ENCODE results near the gene PFKFB2.
A peak's percentile ranks its signal among the peaks of the same experiment; 100 is the strongest.

PFKFB2 gene

GRCh38 chr1:207081806-207082205 lies 28.7 kb downstream of the PFKFB2 start:
- no peak overlapping the region for H3K9ac ChIP-seq (ENCODE audit: low read length)
- H3K27me3 ChIP-seq (ENCODE audit: control insufficient read depth, insufficient read depth, low read length): no peaks in the 10 kb centered on the region
- 0 out of 2 replicates have a peak, but pooled peaks cover 5% of the 10 kb centered on the region for H3K36me3 ChIP-seq (ENCODE audit: control insufficient read depth, insufficient read depth, low read length)
- peaks cover 6% of the 10 kb centered on the region; the same call in 1 of the 2 replicates for H3K4me1 ChIP-seq (ENCODE audit: control insufficient read depth, insufficient read depth, low read length)
- no peak overlapping the region for H3K4me3 ChIP-seq (ENCODE audit: low read depth, low read length)
- H3K27ac ChIP-seq (ENCODE audit: low read depth, low read length): no peak overlapping the region
- H3K9me3 ChIP-seq (ENCODE audit: control insufficient read depth, insufficient read depth, low read depth, low read length): no peaks in the 10 kb centered on the region

GRCh38 chr1:207084232-207084631 lies 31.2 kb downstream of the PFKFB2 start:
- H3K36me3 ChIP-seq (ENCODE audit: control insufficient read depth, insufficient read depth, low read length): no peaks in the 10 kb centered on the region
- H3K27ac ChIP-seq (ENCODE audit: low read depth, low read length): no peak overlapping the region
- peaks cover 6% of the 10 kb centered on the region; the same call in 1 of the 2 replicates for H3K4me1 ChIP-seq (ENCODE audit: control insufficient read depth, insufficient read depth, low read length)
- H3K9ac ChIP-seq (ENCODE audit: low read length): no peak overlapping the region
- H3K9me3 ChIP-seq (ENCODE audit: control insufficient read depth, insufficient read depth, low read depth, low read length): no peaks in the 10 kb centered on the region
- 0 out of 2 replicates have a peak overlapping the region, but pooled peaks have one; percentile 6 for H3K4me3 ChIP-seq (ENCODE audit: low read depth, low read length)
- no peaks in the 10 kb centered on the region for H3K27me3 ChIP-seq (ENCODE audit: control insufficient read depth, insufficient read depth, low read length)

- Histone ChIP-seq H3K27me3 (ENCODE audit: control insufficient read depth, insufficient read depth, low read length) (no peaks in the 10 kb centered on the region), H3K4me3 (ENCODE audit: low read depth, low read length) (0 out of 2 replicates have a peak overlapping the region, but pooled peaks have one; percentile 6), H3K36me3 (ENCODE audit: control insufficient read depth, insufficient read depth, low read length) (no peaks in the 10 kb centered on the region), H3K4me1 (ENCODE audit: control insufficient read depth, insufficient read depth, low read length) (peaks cover 6% of the 10 kb centered on the region; the same call in 1 of the 2 replicates), H3K9me3 (ENCODE audit: control insufficient read depth, insufficient read depth, low read depth, low read length) (no peaks in the 10 kb centered on the region), H3K27ac (ENCODE audit: low read depth, low read length) (no peak overlapping the region), H3K9ac (ENCODE audit: low read length) (no peak overlapping the region)
These were observed 31.7 kb downstream of the PFKFB2 start for GRCh38 chr1:207084701-207085180.

GRCh38 chr1:207085887-207086286 lies 32.8 kb downstream of the PFKFB2 start:
- H3K4me1 ChIP-seq (ENCODE audit: control insufficient read depth, insufficient read depth, low read length): peaks cover 6% of the 10 kb centered on the region; the same call in 1 of the 2 replicates
- H3K36me3 ChIP-seq (ENCODE audit: control insufficient read depth, insufficient read depth, low read length): no peaks in the 10 kb centered on the region
- no peak overlapping the region for H3K9ac ChIP-seq (ENCODE audit: low read length)
- no peak overlapping the region for H3K4me3 ChIP-seq (ENCODE audit: low read depth, low read length)
- no peak overlapping the region for H3K27ac ChIP-seq (ENCODE audit: low read depth, low read length)
- no peaks in the 10 kb centered on the region for H3K27me3 ChIP-seq (ENCODE audit: control insufficient read depth, insufficient read depth, low read length)
- H3K9me3 ChIP-seq (ENCODE audit: control insufficient read depth, insufficient read depth, low read depth, low read length): no peaks in the 10 kb centered on the region

- Histone ChIP-seq H3K27me3 (ENCODE audit: control insufficient read depth, insufficient read depth, low read length) (no peaks in the 10 kb centered on the region), H3K9ac (ENCODE audit: low read length) (no peak overlapping the region), H3K4me3 (ENCODE audit: low read depth, low read length) (no peak overlapping the region)
These were observed 35.1 kb downstream of the PFKFB2 start for GRCh38 chr1:207088161-207088560.

GRCh38 chr1:207088701-207089626 lies 35.9 kb downstream of the PFKFB2 start, which contains the start of gene C4BPB:
Gene C4BPB, plus strand, starts transcription at chr1:207088860. Its CDS starts 672 bp downstream, at chr1:207089532.
- Histone ChIP-seq H3K9me3 (ENCODE audit: control insufficient read depth, insufficient read depth, low read depth, low read length) (no peaks in the 10 kb centered on the region), H3K9ac (ENCODE audit: low read length) (no peak within 1 kb of the TSS), H3K36me3 (ENCODE audit: control insufficient read depth, insufficient read depth, low read length) (no peaks in the 10 kb centered on the region), H3K4me3 (ENCODE audit: low read depth, low read length) (no peak within 1 kb of the TSS), H3K4me1 (ENCODE audit: control insufficient read depth, insufficient read depth, low read length) (peaks cover 6% of the 10 kb centered on the region; the same call in 1 of the 2 replicates), H3K27me3 (ENCODE audit: control insufficient read depth, insufficient read depth, low read length) (no peaks in the 10 kb centered on the region), H3K27ac (ENCODE audit: low read depth, low read length) (no peak within 1 kb of the TSS)

More at GRCh38 chr1:207088161-207088560, 35.1 kb downstream of the PFKFB2 start:
- H3K4me1 ChIP-seq (ENCODE audit: control insufficient read depth, insufficient read depth, low read length): peaks cover 6% of the 10 kb centered on the region; the same call in 1 of the 2 replicates
- no peaks in the 10 kb centered on the region for H3K36me3 ChIP-seq (ENCODE audit: control insufficient read depth, insufficient read depth, low read length)
- no peak overlapping the region for H3K27ac ChIP-seq (ENCODE audit: low read depth, low read length)
- no peaks in the 10 kb centered on the region for H3K9me3 ChIP-seq (ENCODE audit: control insufficient read depth, insufficient read depth, low read depth, low read length)

GRCh38 chr1:207089627-207090355 lies 36.7 kb downstream of the PFKFB2 start:
- no peak overlapping the region for H3K27ac ChIP-seq (ENCODE audit: low read depth, low read length)
- no peak overlapping the region for H3K4me3 ChIP-seq (ENCODE audit: low read depth, low read length)
- H3K4me1 ChIP-seq (ENCODE audit: control insufficient read depth, insufficient read depth, low read length): peaks cover 6% of the 10 kb centered on the region; the same call in 1 of the 2 replicates
- no peaks in the 10 kb centered on the region for H3K9me3 ChIP-seq (ENCODE audit: control insufficient read depth, insufficient read depth, low read depth, low read length)
- H3K27me3 ChIP-seq (ENCODE audit: control insufficient read depth, insufficient read depth, low read length): no peaks in the 10 kb centered on the region
- H3K9ac ChIP-seq (ENCODE audit: low read length): no peak overlapping the region
- H3K36me3 ChIP-seq (ENCODE audit: control insufficient read depth, insufficient read depth, low read length): no peaks in the 10 kb centered on the region

- Histone ChIP-seq H3K27ac (ENCODE audit: low read depth, low read length) (no peak overlapping the region), H3K9ac (ENCODE audit: low read length) (no peak overlapping the region), H3K4me1 (ENCODE audit: control insufficient read depth, insufficient read depth, low read length) (peaks cover 4% of the 10 kb centered on the region; the same call in 1 of the 2 replicates)
These were observed 38.3 kb downstream of the PFKFB2 start for GRCh38 chr1:207091200-207091908.

GRCh38 chr1:207093944-207094343 lies 40.9 kb downstream of the PFKFB2 start:
- no peak overlapping the region for H3K9ac ChIP-seq (ENCODE audit: low read length)
- H3K27me3 ChIP-seq (ENCODE audit: control insufficient read depth, insufficient read depth, low read length): no peaks in the 10 kb centered on the region
- no peaks in the 10 kb centered on the region; the same call in 1 of the 2 replicates for H3K4me1 ChIP-seq (ENCODE audit: control insufficient read depth, insufficient read depth, low read length)
- no peak overlapping the region for H3K4me3 ChIP-seq (ENCODE audit: low read depth, low read length)
- no peaks in the 10 kb centered on the region for H3K36me3 ChIP-seq (ENCODE audit: control insufficient read depth, insufficient read depth, low read length)
- peaks cover 13% of the 10 kb centered on the region for H3K9me3 ChIP-seq (ENCODE audit: control insufficient read depth, insufficient read depth, low read depth, low read length)
- H3K27ac ChIP-seq (ENCODE audit: low read depth, low read length): no peak overlapping the region

More at GRCh38 chr1:207091200-207091908, 38.3 kb downstream of the PFKFB2 start:
- no peaks in the 10 kb centered on the region for H3K27me3 ChIP-seq (ENCODE audit: control insufficient read depth, insufficient read depth, low read length)
- no peaks in the 10 kb centered on the region for H3K36me3 ChIP-seq (ENCODE audit: control insufficient read depth, insufficient read depth, low read length)
- H3K4me3 ChIP-seq (ENCODE audit: low read depth, low read length): no peak overlapping the region
- no peaks in the 10 kb centered on the region for H3K9me3 ChIP-seq (ENCODE audit: control insufficient read depth, insufficient read depth, low read depth, low read length)

GRCh38 chr1:207097871-207098324 lies 44.8 kb downstream of the PFKFB2 start:
- no peak overlapping the region for H3K4me3 ChIP-seq (ENCODE audit: low read depth, low read length)
- H3K9ac ChIP-seq (ENCODE audit: low read length): no peak overlapping the region
- H3K27me3 ChIP-seq (ENCODE audit: control insufficient read depth, insufficient read depth, low read length): no peaks in the 10 kb centered on the region
- H3K36me3 ChIP-seq (ENCODE audit: control insufficient read depth, insufficient read depth, low read length): no peaks in the 10 kb centered on the region
- H3K27ac ChIP-seq (ENCODE audit: low read depth, low read length): no peak overlapping the region
- peaks cover 17% of the 10 kb centered on the region for H3K9me3 ChIP-seq (ENCODE audit: control insufficient read depth, insufficient read depth, low read depth, low read length)
- no peaks in the 10 kb centered on the region for H3K4me1 ChIP-seq (ENCODE audit: control insufficient read depth, insufficient read depth, low read length)
